Astrocyte of the spinal cord (primary cell): ENCODE measurements around the gene RETREG3.
"Not testable (repeated sequence)": the region's sequence is repeated elsewhere in the genome, so short reads cannot be mapped to it uniquely, and the experiment has no call there.

Experiments used
- DNase-seq: peaks from one replicate; pipeline ENCODE4 v3.0.0; 2011; ENCODE audit warnings: low read depth, low spot score
- H3K4me3 ChIP-seq: 2 replicates; pipeline ENCODE4 v1.5.1; 2011; ENCODE audit warnings: low read depth, mild to moderate bottlenecking, low read length, moderate library complexity
- in situ Hi-C: cut with HindIII; loops from 2 replicates; pipeline ENCODE4 v1.10.0; 2017; ENCODE audit warnings: low sequenced_read_pairs
- TF ChIP-seq, protein P1 (sequence below): IDR thresholded peaks from 2 replicates; pipeline ENCODE4 v1.5.1; 2012; ENCODE audit warnings: low read depth, mild to moderate bottlenecking, low read length, inconsistent platforms

Gene RETREG3

GRCh38 chr17:42623732-42624596, 14.8 kb upstream of the RETREG3 start:
- no peak overlapping the region for H3K4me3 ChIP-seq
- TF ChIP-seq, protein P1, sequence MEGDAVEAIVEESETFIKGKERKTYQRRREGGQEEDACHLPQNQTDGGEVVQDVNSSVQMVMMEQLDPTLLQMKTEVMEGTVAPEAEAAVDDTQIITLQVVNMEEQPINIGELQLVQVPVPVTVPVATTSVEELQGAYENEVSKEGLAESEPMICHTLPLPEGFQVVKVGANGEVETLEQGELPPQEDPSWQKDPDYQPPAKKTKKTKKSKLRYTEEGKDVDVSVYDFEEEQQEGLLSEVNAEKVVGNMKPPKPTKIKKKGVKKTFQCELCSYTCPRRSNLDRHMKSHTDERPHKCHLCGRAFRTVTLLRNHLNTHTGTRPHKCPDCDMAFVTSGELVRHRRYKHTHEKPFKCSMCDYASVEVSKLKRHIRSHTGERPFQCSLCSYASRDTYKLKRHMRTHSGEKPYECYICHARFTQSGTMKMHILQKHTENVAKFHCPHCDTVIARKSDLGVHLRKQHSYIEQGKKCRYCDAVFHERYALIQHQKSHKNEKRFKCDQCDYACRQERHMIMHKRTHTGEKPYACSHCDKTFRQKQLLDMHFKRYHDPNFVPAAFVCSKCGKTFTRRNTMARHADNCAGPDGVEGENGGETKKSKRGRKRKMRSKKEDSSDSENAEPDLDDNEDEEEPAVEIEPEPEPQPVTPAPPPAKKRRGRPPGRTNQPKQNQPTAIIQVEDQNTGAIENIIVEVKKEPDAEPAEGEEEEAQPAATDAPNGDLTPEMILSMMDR: peak; percentile 11
- in situ Hi-C loops: no loop called here
- peak; percentile 50 for DNase-seq

DNA sequence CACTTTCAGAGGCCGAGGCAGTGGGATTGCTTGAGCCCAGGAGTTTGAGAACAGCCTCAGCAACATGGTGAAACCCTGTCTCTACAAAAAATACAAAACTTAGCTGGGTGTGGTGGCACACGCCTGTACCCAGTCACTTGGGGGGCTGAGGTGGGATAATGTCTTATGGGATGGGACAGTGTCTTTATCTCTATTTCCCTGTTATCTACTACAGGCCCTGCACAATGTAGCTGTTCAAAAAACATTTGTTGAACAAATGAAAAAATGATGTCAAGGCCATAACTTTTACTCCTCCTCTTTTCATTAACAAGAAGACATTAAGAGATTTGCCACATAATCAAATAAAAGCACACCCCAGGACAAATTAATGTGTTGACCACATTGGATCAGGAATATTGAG, 14.1 kb upstream of the RETREG3 start:
- in situ Hi-C loops: no loop called here
- TF ChIP-seq, protein P1: no peak
- no peak for DNase-seq

GRCh38 chr17:42621987-42622386, 12.8 kb upstream of the RETREG3 start:
- DNase-seq, in situ Hi-C loops, H3K4me3 ChIP-seq: not testable (repeated sequence)

More for the DNA sequence above, 14.1 kb upstream of the RETREG3 start:
- no peak overlapping the region for H3K4me3 ChIP-seq

- TF ChIP-seq, protein P1: peak; percentile 9
- in situ Hi-C loops: no loop called here
- DNase-seq: peak; percentile 22
- H3K4me3 ChIP-seq: no peak overlapping the region
Measured at GRCh38 chr17:42618442-42619150, 9.4 kb upstream of the RETREG3 start.

- TF ChIP-seq, protein P1: no peak
- in situ Hi-C loops: no loop called here
- no peak for DNase-seq
- H3K4me3 ChIP-seq: no peak overlapping the region
Measured at GRCh38 chr17:42617956-42618431, 8.8 kb upstream of the RETREG3 start.

DNA sequence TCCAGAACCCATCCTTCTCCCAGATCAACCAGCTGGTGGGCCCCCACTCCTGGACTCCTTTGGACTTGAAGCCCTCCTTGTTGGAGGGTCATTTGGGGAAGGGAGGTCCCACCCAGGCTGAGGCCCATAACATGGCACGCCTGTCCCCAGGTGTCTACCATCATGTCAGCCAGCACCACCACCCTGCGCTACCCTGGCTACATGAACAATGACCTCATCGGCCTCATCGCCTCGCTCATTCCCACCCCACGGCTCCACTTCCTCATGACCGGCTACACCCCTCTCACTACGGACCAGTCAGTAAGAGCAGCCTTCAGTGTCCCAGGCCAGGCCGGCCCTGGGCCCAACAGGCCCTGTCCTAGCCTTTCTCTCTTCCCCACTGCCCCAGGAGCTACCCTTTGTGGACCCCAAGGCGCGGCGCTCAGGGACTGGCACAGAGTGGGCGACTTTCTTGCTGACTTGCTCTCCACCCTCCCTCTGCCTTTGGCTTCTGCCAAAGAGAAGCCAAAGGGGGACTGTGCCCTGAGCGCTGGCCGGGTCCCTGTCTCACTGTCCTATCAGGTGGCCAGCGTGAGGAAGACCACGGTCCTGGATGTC, 4.6 kb upstream of the RETREG3 start:
- TF ChIP-seq, protein P1: no peak
- DNase-seq: no peak
- H3K4me3 ChIP-seq: no peak overlapping the region
- in situ Hi-C loops: no loop called here
